CD8-positive, alpha-beta memory T cell (primary cell): Measurements from ENCODE around the gene LIG3. TPM values are rescaled to one million over a fixed set of nuclear protein-coding genes. Genes with fewer than 3 reads are reported as not detected.
"Not testable (repeated sequence)": the region's sequence is repeated elsewhere in the genome, so short reads cannot be mapped to it uniquely, and the experiment has no call there.

Source experiments
- CTCF ChIA-PET: fragments of 350-600 bp; sonication (Branson Sonifier 250); formaldehyde crosslinking; loops from one replicate; lab custom pipeline; 2021; ENCODE audit warnings: antibody characterized with exemption; lab: Charles Lee
- POLR2A ChIA-PET: fragments of 350-600 bp; sonication (Branson Sonifier 250); formaldehyde crosslinking; loops from one replicate; lab custom pipeline; 2021; ENCODE audit warnings: antibody characterized with exemption; lab: Charles Lee
- DNase-seq, 5 donors: peaks; one replicate each; pipeline versions ENCODE4 v3.0.0 to v3.0.0-alpha.2; 2020 to 2022; ENCODE audit warnings: mixed read lengths in 1 of 5
- H3K27ac ChIP-seq: one replicate; pipeline ENCODE4 v1.7.0; 2013; ENCODE audit warnings: low read depth, mild to moderate bottlenecking, low read length, moderate library complexity
- H3K27me3 ChIP-seq: 2 replicates; pipeline ENCODE4 v1.7.0; 2013; ENCODE audit warnings: low read length, mild to moderate bottlenecking; ENCODE audit not compliant: insufficient read depth, poor library complexity, severe bottlenecking
- H3K36me3 ChIP-seq: 2 replicates; pipeline ENCODE4 v1.7.0; 2013; ENCODE audit warnings: mild to moderate bottlenecking, low read length, moderate library complexity; ENCODE audit not compliant: insufficient read depth
- H3K4me1 ChIP-seq: 2 replicates; pipeline ENCODE4 v1.7.0; 2013; ENCODE audit warnings: mild to moderate bottlenecking, low read length, moderate library complexity; ENCODE audit not compliant: insufficient read depth
- H3K4me3 ChIP-seq: 2 replicates; pipeline ENCODE4 v1.7.0; 2013; ENCODE audit warnings: mild to moderate bottlenecking, low read length
- H3K9me3 ChIP-seq: 2 replicates; pipeline ENCODE4 v1.7.0; 2013; ENCODE audit warnings: mild to moderate bottlenecking, low read length
- H3K27ac Mint-ChIP-seq, 8 donors: one replicate each; pipeline ENCODE4 v1.8.0; 2020 to 2021; ENCODE audit warnings: mixed read lengths in 8 of 8, mild to moderate bottlenecking in 6 of 8, inconsistent platforms in 3 of 8, moderate library complexity in 3 of 8
- H3K27me3 Mint-ChIP-seq, 2 donors: one replicate each; pipeline ENCODE4 v1.8.0; 2020 to 2021; ENCODE audit warnings: mixed read lengths in 2 of 2, mild to moderate bottlenecking in 1 of 2, moderate library complexity in 1 of 2
- H3K36me3 Mint-ChIP-seq, 3 donors: one replicate each; pipeline ENCODE4 v1.8.0; 2020 to 2021; ENCODE audit warnings: mixed read lengths in 3 of 3, inconsistent platforms in 1 of 3, mild to moderate bottlenecking in 1 of 3
- H3K4me1 Mint-ChIP-seq, 3 donors: one replicate each; pipeline ENCODE4 v1.8.0; 2020 to 2021; ENCODE audit warnings: mixed read lengths in 3 of 3, inconsistent platforms in 1 of 3, mild to moderate bottlenecking in 1 of 3
- H3K4me3 Mint-ChIP-seq, 7 donors: one replicate each; pipeline ENCODE4 v1.8.0; 2020 to 2021; ENCODE audit warnings: mixed read lengths in 7 of 7, mild to moderate bottlenecking in 6 of 7, moderate library complexity in 4 of 7, inconsistent platforms in 2 of 7
- H3K9me3 Mint-ChIP-seq, 5 donors: one replicate each; pipeline ENCODE4 v1.8.0; 2020 to 2022; ENCODE audit warnings: mixed read lengths in 5 of 5, mild to moderate bottlenecking in 3 of 5, moderate library complexity in 2 of 5, inconsistent platforms in 1 of 5
- polyA plus RNA-seq: library from polyadenylated mRNA; unstranded; fragments of 300-500 nt; fragmentation: Illumina TruSeq; gene quantifications from one replicate; pipeline ENCODE4 v1.2.3, GENCODE V29; 2021
- total RNA-seq, 2 experiments: library from RNA; stranded (reverse); gene quantifications; one replicate each; pipeline ENCODE4 v1.2.3, GENCODE V29; 2021

LIG3 gene
- total and polyA plus RNA-seq, 3 experiments from 2014 or later = 14.7 to 50.9 (median 48.7) TPM

GRCh38 chr17:35023538-35023937 is 43.2 kb downstream of the LIG3 start:
- no peak overlapping the region for H3K4me3 Mint-ChIP-seq

GRCh38 chr17:35025541-35025940 is 45.2 kb downstream of the LIG3 start:
- no peaks in the 10 kb centered on the region for H3K27me3 Mint-ChIP-seq
- no peak for DNase-seq
- no peak overlapping the region for H3K4me3 Mint-ChIP-seq
- H3K36me3 ChIP-seq = peaks cover 12% of the 10 kb centered on the region
- H3K4me1 ChIP-seq = peaks cover 40% of the 10 kb centered on the region
- peak overlapping the region in 7 of 8 donors; percentile 32 to 99 (median 71) for H3K27ac Mint-ChIP-seq
- no peak overlapping the region for H3K4me3 ChIP-seq
- peaks cover 0 to 44% (median 7%) of the 10 kb centered on the region in 3 donors for H3K36me3 Mint-ChIP-seq
- ChIA-PET CTCF (no interaction called here), POLR2A (no interaction called here)
- no peaks in the 10 kb centered on the region for H3K9me3 ChIP-seq
- H3K4me1 Mint-ChIP-seq = peaks cover 47 to 70% (median 64%) of the 10 kb centered on the region in 3 donors
- H3K9me3 Mint-ChIP-seq = no peaks in the 10 kb centered on the region
- H3K27ac ChIP-seq = no peak overlapping the region
- no peaks in the 10 kb centered on the region for H3K27me3 ChIP-seq

More at GRCh38 chr17:35023538-35023937, 43.2 kb downstream of the LIG3 start:
- Mint-ChIP-seq H3K4me1 (peaks cover 44 to 71% (median 65%) of the 10 kb centered on the region in 3 donors), H3K27me3 (no peaks in the 10 kb centered on the region), H3K27ac (peak overlapping the region; percentile 95 to 99 (median 98)), H3K36me3 (peaks cover 0 to 61% (median 11%) of the 10 kb centered on the region in 3 donors), H3K9me3 (no peaks in the 10 kb centered on the region)
- Histone ChIP-seq H3K4me1 (peaks cover 35% of the 10 kb centered on the region), H3K27ac (no peak overlapping the region), H3K36me3 (peaks cover 25% of the 10 kb centered on the region), H3K4me3 (no peak overlapping the region), H3K27me3 (no peaks in the 10 kb centered on the region), H3K9me3 (no peaks in the 10 kb centered on the region)
- ChIA-PET CTCF (interaction anchor here (0.7 to 3.4 kb wide), 13 partner anchors 11 to 96 kb away, joined by 3 to 34 read pairs (median 4); partner anchors contain the start of genes RAD51D and RFFL), POLR2A (interaction anchor here (1.3 to 2.3 kb wide), 5 partner anchors 23 to 66 kb away, joined by 4 to 30 read pairs (median 7); partner anchors contain the start of gene RFFL)
- DNase-seq = no peak

- H3K27ac Mint-ChIP-seq = peak overlapping the region in 5 of 8 donors; percentile 1 to 87 (median 30)
- H3K27ac ChIP-seq, H3K27me3 Mint-ChIP-seq, H3K9me3 ChIP-seq, POLR2A ChIA-PET, DNase-seq, H3K4me3 ChIP-seq, H3K27me3 ChIP-seq, H3K4me3 Mint-ChIP-seq, H3K9me3 Mint-ChIP-seq: not testable (repeated sequence)
- H3K36me3 Mint-ChIP-seq = peaks cover 4 to 47% (median 14%) of the 10 kb centered on the region in 3 donors
- CTCF ChIA-PET = interaction anchor here (1.2 kb wide), 1 partner anchor 13 kb away, joined by 3 read pairs; no protein-coding TSS in a partner anchor
- peaks cover 36 to 64% (median 54%) of the 10 kb centered on the region in 3 donors for H3K4me1 Mint-ChIP-seq
- peaks cover 15% of the 10 kb centered on the region for H3K36me3 ChIP-seq
- H3K4me1 ChIP-seq = peaks cover 20% of the 10 kb centered on the region
Observed at GRCh38 chr17:35028097-35028496, 47.8 kb downstream of the LIG3 start.

GRCh38 chr17:35028531-35029262 is 48.4 kb downstream of the LIG3 start:
- CTCF ChIA-PET = interaction anchor here (1.0 to 1.2 kb wide), 2 partner anchors 12 to 35 kb away, joined by 3 read pairs; partner anchors contain the start of gene RFFL
- DNase-seq = no peak
- Mint-ChIP-seq H3K27me3 (no peaks in the 10 kb centered on the region), H3K4me3 (no peak overlapping the region), H3K27ac (peak overlapping the region in 7 of 8 donors; percentile 1 to 87 (median 58)), H3K4me1 (peaks cover 33 to 63% (median 53%) of the 10 kb centered on the region in 3 donors), H3K36me3 (peaks cover 4 to 48% (median 14%) of the 10 kb centered on the region in 3 donors), H3K9me3 (no peaks in the 10 kb centered on the region)
- H3K4me1 ChIP-seq = peaks cover 14% of the 10 kb centered on the region
- H3K9me3 ChIP-seq = no peaks in the 10 kb centered on the region
- no peak overlapping the region for H3K27ac ChIP-seq
- peaks cover 15% of the 10 kb centered on the region for H3K36me3 ChIP-seq
- no peak overlapping the region for H3K4me3 ChIP-seq
- POLR2A ChIA-PET = no interaction called here
- H3K27me3 ChIP-seq = no peaks in the 10 kb centered on the region

GRCh38 chr17:35030780-35031179 is 50.5 kb downstream of the LIG3 start:
- Mint-ChIP-seq H3K4me1 (peaks cover 26 to 52% (median 34%) of the 10 kb centered on the region in 3 donors), H3K36me3 (peaks cover 4 to 41% (median 11%) of the 10 kb centered on the region in 3 donors), H3K27me3 (no peaks in the 10 kb centered on the region), H3K27ac (peak overlapping the region in 1 of 8 donors; percentile 38), H3K9me3 (no peaks in the 10 kb centered on the region), H3K4me3 (no peak overlapping the region)
- H3K36me3 ChIP-seq = peaks cover 12% of the 10 kb centered on the region
- no peak overlapping the region for H3K4me3 ChIP-seq
- ChIA-PET POLR2A (no interaction called here), CTCF (no interaction called here)
- no peaks in the 10 kb centered on the region for H3K27me3 ChIP-seq
- H3K9me3 ChIP-seq = no peaks in the 10 kb centered on the region
- no peak for DNase-seq
- H3K27ac ChIP-seq = no peak overlapping the region
- peaks cover 5% of the 10 kb centered on the region for H3K4me1 ChIP-seq

- no peak overlapping the region for H3K4me3 ChIP-seq
- H3K27me3 Mint-ChIP-seq = no peaks in the 10 kb centered on the region
- no peaks in the 10 kb centered on the region for H3K9me3 Mint-ChIP-seq
- H3K27ac Mint-ChIP-seq = peak overlapping the region in 1 of 8 donors; percentile 1
- CTCF ChIA-PET = interaction anchor here (0.7 to 0.8 kb wide), 2 partner anchors 17 to 25 kb away, joined by 3 to 4 read pairs; partner anchors contain the start of gene RFFL
- H3K36me3 ChIP-seq = no peaks in the 10 kb centered on the region
- peaks cover 19 to 61% (median 33%) of the 10 kb centered on the region in 3 donors for H3K4me1 Mint-ChIP-seq
- H3K27ac ChIP-seq = no peak overlapping the region
- no peaks in the 10 kb centered on the region for H3K9me3 ChIP-seq
- H3K27me3 ChIP-seq = no peaks in the 10 kb centered on the region
- no peak for DNase-seq
- POLR2A ChIA-PET = no interaction called here
- no peak overlapping the region for H3K4me3 Mint-ChIP-seq
- peaks cover 14% of the 10 kb centered on the region for H3K4me1 ChIP-seq
- peaks cover 0 to 30% (median 9%) of the 10 kb centered on the region in 3 donors for H3K36me3 Mint-ChIP-seq
Observed at GRCh38 chr17:35038453-35038852, 58.1 kb downstream of the LIG3 start.

GRCh38 chr17:35041390-35041789 is 61.1 kb downstream of the LIG3 start:
- no peaks in the 10 kb centered on the region for H3K27me3 Mint-ChIP-seq
- H3K27ac ChIP-seq = no peak overlapping the region
- H3K4me3 ChIP-seq = no peak overlapping the region
- peak overlapping the region in 2 of 7 donors; percentile 49 to 57 for H3K4me3 Mint-ChIP-seq
- H3K27ac Mint-ChIP-seq = peak overlapping the region in 6 of 8 donors; percentile 40 to 88 (median 67)
- ChIA-PET POLR2A (no interaction called here), CTCF (interaction anchor here (1.1 to 1.5 kb wide), 2 partner anchors 13 to 48 kb away, joined by 3 to 5 read pairs; no protein-coding TSS in a partner anchor)
- H3K36me3 ChIP-seq = no peaks in the 10 kb centered on the region
- no peak for DNase-seq
- no peaks in the 10 kb centered on the region for H3K9me3 Mint-ChIP-seq
- H3K27me3 ChIP-seq = no peaks in the 10 kb centered on the region
- H3K9me3 ChIP-seq = no peaks in the 10 kb centered on the region
- H3K4me1 Mint-ChIP-seq = peaks cover 39 to 80% (median 59%) of the 10 kb centered on the region in 3 donors
- H3K4me1 ChIP-seq = peaks cover 40% of the 10 kb centered on the region
- H3K36me3 Mint-ChIP-seq = peaks cover 0 to 17% (median 6%) of the 10 kb centered on the region in 3 donors
